ENCODE results near the gene FNBP1. TPM values are rescaled to one million over a fixed set of nuclear protein-coding genes. Genes with fewer than 3 reads are reported as not detected.

Gene FNBP1
- total RNA-seq, 1 donor from 2014 or later, result 198 TPM

- intact Hi-C loops (cut with micrococcal nuclease), result loop anchor here (5.0 kb wide), 1 partner anchor 45 kb away; no protein-coding TSS in a partner anchor
These were observed 110.5 kb downstream of the FNBP1 start for GRCh38 chr9:129932303-129933151.

GRCh38 chr9:129930743-129931142, 112.2 kb downstream of the FNBP1 start:
- intact Hi-C loops (cut with micrococcal nuclease), result loop anchor here (5.0 kb wide), 1 partner anchor 43 kb away; no protein-coding TSS in a partner anchor

GRCh38 chr9:129929496-129930125, 113.4 kb downstream of the FNBP1 start:
- intact Hi-C loops (cut with micrococcal nuclease), result loop anchor here (5.0 kb wide), 1 partner anchor 42 kb away; no protein-coding TSS in a partner anchor

GRCh38 chr9:129923589-129923988, 119.4 kb downstream of the FNBP1 start:
- intact Hi-C loops (cut with micrococcal nuclease), result no loop called here

GRCh38 chr9:129921905-129922304, 121.1 kb downstream of the FNBP1 start:
- intact Hi-C loops (cut with micrococcal nuclease), result no loop called here

GRCh38 chr9:129919841-129920240, 123.1 kb downstream of the FNBP1 start:
- intact Hi-C loops (cut with micrococcal nuclease), result no loop called here

- intact Hi-C loops (cut with micrococcal nuclease), result no loop called here
These were observed 123.7 kb downstream of the FNBP1 start for GRCh38 chr9:129919277-129919676.

- intact Hi-C loops (cut with micrococcal nuclease), result no loop called here
These were observed 124.6 kb downstream of the FNBP1 start for GRCh38 chr9:129918296-129918950.

GRCh38 chr9:129916707-129917106, 126.3 kb downstream of the FNBP1 start:
- intact Hi-C loops (cut with micrococcal nuclease), result no loop called here

- intact Hi-C loops (cut with micrococcal nuclease), result no loop called here
These were observed 128.9 kb downstream of the FNBP1 start for GRCh38 chr9:129914051-129914450.

- intact Hi-C loops (cut with micrococcal nuclease), result no loop called here
These were observed 132.1 kb downstream of the FNBP1 start for GRCh38 chr9:129910628-129911567.

GRCh38 chr9:129909851-129910250, 133.1 kb downstream of the FNBP1 start:
- intact Hi-C loops (cut with micrococcal nuclease), result no loop called here

- intact Hi-C loops (cut with micrococcal nuclease), result no loop called here
These were observed 134.1 kb downstream of the FNBP1 start for GRCh38 chr9:129908906-129909305.

GRCh38 chr9:129907201-129907600, 135.8 kb downstream of the FNBP1 start:
- intact Hi-C loops (cut with micrococcal nuclease), result no loop called here

- intact Hi-C loops (cut with micrococcal nuclease), result no loop called here
These were observed 136.7 kb downstream of the FNBP1 start for GRCh38 chr9:129906298-129906697.

GRCh38 chr9:129904734-129905133, 138.3 kb downstream of the FNBP1 start:
- intact Hi-C loops (cut with micrococcal nuclease), result no loop called here

GRCh38 chr9:129902740-129903134, 140.3 kb downstream of the FNBP1 start:
- intact Hi-C loops (cut with micrococcal nuclease), result no loop called here

GRCh38 chr9:129901993-129902739, 140.8 kb downstream of the FNBP1 start:
- intact Hi-C loops (cut with micrococcal nuclease), result no loop called here

- intact Hi-C loops (cut with micrococcal nuclease), result no loop called here
These were observed 142.5 kb downstream of the FNBP1 start for GRCh38 chr9:129900263-129901027.

All from T-helper 2 cell treated with Interferon-gamma antibody and Interleukin-4, amounts not matched to agents 100 ng/mL and 5 ng/mL, for 36 hours (primary cell).